HG03439 (cell line): ENCODE measurements around the gene TMOD4.

Source experiments
- ATAC-seq: cut with Tn5 transposase; IDR thresholded peaks from one replicate; pipeline ENCODE4 v1.9.1; 2021; ENCODE audit warnings: mild to moderate bottlenecking, moderate library complexity; ENCODE audit not compliant: unreplicated experiment

The TMOD4 gene

GRCh38 chr1:151143986-151144385, 31.8 kb downstream of the TMOD4 start:
- ATAC-seq = no peak

- ATAC-seq = no peak
These were observed 32.7 kb downstream of the TMOD4 start for GRCh38 chr1:151143057-151143435.

DNA sequence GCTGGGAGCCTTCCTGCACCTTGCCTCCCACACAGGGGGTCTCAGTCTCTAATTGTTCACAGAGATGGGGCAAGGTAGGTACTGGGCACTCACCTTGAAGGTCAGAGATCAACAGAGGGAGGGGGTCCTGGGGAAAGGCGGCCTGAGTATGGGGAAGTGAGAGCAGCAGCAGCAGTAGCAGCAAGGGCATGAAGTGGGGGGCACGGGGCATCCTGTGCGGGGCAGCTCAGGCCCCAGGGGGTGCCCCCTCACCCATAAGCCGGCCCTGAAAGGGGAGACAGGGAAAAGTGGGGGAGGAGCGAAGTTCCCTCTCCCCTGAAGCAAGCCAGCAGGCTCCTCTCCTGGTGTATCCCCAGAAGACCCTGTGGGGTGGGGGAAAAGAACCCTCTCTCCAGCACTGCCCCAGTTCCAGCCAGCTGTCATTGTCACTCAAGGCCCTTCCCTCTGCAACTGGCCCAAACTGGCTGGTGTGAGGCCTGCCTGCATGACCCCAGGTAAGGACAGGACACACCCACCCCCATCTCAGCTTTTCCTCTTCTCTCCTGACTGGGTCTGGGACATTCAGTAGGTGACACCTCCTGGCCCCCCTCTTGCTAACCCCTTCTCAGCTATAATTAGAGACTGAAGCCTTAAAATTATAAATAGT, 33.2 kb downstream of the TMOD4 start:
- ATAC-seq = no peak

DNA sequence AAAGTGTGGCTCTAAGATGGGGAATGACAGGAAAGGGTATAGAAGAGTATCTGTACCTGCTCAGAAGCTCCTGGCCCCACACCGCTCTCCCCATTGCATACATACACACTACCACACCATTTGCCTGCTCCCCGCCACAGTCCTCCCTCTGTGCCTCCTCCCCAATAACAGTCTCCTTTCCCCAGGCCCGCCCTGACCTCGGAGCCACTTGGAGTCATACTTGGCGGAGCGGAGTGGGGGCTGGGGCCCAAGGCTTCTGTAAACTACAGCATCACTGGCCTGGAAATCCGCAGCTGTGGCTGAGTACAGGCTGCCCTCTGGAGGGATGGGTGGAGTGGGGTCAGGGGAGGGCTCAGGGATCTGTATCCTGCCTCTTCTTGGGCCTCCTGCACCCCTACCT, 38.0 kb downstream of the TMOD4 start:
- no peak for ATAC-seq

GRCh38 chr1:151135433-151136385, 40.1 kb downstream of the TMOD4 start:
- ATAC-seq = no peak

GRCh38 chr1:151134991-151135390, 40.8 kb downstream of the TMOD4 start:
- ATAC-seq = no peak

GRCh38 chr1:151134396-151134795, 41.4 kb downstream of the TMOD4 start:
- no peak for ATAC-seq

DNA sequence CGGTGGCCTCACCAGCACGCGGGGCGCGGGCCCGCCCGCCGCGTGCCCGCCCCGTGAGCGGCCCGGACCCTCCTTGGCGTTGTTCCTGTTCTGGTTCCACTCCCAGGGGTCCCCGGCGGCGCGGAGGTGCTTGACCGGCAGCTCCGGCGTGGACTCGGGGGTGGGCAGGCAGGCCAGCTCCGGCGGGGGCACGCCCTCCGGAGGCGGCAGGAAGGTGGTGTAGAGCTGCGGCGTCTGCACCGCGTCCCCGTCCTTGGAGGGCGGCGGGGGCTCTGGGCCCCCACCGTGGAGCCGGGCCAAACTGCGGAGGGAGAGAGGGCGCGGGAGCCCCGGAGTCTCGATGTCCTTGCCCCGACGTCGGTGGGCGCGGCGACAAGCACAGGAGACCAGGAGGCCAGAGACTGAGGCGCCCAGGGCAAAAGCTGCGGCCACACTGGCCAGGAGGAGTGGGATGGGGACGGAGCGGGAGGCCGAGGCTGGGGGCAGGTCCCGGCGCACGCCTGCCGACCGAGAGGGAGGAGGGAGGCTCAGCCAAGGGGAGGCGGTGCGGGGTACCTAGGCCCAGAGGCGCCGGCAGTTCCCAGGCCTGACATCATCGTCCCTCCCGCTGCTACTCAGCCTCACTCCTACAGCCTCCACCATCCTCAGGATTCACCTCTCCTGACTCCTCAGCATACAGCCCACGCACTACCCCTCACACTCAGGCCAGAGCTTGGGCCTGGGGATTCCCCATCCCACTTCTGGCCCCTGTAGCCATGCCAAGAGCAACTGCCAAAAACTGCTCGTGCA, 42.6 kb downstream of the TMOD4 start:
- no peak for ATAC-seq

DNA sequence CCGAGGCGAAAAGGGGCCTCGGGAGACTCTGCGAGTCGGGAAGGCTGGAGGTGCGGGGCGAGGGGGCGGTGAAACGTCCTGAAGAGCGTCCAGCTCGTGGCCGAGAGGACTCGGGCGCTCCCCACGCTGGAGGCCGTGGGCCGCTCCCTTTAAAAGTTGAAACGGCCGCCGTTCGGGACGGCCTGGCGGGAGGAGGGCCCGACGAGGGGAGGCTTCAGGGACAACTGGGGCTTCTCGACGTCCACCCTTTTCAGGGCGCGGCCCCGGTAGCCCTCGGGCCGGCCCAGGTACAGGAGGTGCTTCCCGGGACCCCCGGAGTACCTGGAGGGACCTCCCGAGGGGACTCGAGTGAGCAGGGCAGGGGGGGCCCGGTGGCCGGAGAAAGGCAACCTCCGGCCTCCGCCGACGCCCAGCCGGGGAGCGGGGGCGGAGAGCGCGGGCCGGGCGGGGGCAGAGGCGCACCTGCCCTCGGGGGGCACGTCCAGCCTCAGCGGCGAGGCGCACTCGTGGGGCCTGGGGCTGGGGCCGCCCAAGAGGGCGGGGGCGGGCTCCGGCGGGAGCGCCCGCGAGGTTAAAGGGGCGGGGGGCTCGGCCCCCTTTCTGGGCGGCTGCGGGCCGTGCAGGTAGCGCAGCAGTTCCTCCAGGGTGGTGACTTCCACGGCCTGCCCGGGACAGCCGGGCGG, 43.3 kb downstream of the TMOD4 start:
- ATAC-seq = no peak

DNA sequence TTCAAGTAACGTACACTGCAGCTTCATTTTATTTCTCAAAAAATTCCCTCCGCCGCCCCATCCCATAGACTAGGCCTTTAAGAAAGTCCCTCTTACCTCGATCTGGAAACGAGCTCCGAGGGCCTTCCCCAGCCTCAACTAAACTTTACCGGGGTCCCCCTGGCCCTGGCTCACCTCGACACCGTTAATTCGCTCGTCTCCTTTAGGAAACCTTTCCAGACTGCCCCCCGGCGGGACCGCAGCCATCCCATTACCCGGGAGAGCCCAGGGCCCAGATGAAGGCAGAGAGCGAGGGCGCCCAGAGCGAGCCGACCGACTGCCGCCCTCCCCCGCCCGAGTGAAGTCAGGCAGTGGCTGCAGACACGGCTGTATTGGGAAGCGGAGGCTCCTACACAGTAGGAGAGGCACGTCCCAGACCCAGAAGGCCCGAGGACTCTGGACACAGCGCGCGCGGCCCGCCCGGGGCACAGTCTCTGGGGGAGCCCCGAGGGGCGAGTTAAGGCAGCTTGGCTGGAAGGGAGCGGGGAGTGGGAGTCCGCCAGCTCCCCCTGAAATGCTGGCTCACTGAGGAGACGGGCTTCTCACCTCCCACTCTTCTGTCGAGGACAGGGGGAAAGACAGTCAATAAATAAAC, 44.0 kb downstream of the TMOD4 start:
- no peak for ATAC-seq

DNA sequence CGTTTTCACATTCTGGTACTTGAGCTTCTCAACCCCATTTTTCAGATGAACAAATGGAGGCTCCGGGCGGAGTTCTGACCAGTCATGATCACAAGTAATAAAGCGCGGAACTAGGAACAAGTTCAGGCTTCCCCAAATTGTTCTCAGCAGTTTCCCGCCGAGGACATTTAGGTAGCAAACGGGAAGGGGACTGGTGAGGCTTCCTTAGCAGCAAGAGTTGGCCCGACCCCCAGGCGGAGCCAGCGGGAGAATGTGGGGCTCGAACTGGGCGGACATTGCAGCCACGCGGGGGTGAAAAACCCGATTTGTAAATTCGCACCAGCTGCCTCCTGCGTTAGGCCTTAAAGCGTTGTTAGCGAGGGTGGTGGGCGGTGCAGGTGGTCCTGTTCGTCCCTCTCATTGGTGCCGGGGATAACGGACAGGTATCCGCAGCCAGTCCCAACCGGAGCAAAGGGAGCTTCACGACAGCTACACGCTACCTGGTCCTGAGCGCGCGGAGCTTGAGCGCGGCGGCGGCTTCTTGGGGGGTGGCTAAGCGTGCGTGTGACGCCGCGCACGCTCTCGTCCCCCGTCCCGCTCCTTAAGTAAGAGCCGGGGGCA, 44.7 kb downstream of the TMOD4 start:
- ATAC-seq = peak; percentile 56

DNA sequence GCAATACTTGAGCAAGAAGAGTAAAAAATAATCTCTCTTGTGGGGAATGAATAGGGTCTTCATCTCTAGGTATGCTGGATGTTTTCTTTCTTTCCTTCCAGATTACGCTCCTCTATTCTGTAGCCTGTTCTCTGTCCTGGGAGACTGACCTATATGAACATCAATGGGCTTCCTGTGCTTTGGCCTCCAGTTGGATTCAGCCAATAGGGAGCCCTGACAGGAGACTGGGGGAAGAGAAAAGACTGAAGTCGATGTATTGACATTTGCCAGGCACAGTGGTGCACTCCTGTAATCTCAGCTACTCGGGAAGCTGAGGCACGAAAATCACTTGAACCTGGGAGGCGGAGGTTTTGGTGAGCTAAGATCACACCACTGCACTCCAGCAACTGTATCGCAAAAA, 47.0 kb downstream of the TMOD4 start:
- no peak for ATAC-seq

DNA sequence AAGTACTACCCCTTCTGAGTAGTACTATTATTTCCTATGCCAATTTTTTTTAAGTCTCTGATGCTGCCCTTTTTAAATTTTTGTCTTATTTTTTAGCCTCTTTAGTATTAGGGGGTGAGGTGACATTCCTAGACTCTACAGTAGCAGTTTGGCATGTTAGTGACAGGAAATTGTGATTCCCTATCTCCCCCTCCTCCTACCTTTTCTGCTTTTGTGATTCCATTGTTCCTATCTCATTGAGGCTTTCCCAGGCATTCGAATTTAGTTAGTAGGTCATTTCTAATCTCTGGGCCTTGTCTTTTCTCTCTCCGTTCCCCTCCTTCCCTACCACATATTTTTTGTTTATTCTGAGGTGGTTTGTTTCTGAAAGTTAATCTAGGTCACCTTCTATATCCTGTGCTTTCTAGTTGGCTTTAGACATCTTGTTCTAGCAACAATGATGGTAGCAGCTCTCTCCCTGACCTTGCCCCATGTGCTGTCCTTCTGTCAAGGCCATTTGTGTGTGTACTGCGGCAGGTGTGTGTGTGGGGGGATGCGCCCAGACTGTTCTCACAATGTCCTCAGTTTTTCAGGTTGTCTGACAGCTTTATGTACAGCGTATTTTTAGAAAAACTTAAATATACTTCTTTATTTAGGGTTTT, 50.9 kb downstream of the TMOD4 start:
- no peak for ATAC-seq
